Right cardiac atrium (tissue), 5 donors: Measurements from ENCODE around the gene TRIM38. TPM values are rescaled to one million over a fixed set of nuclear protein-coding genes. Genes with fewer than 3 reads are reported as not detected.

Experiments used
- polyA plus RNA-seq: library from polyadenylated mRNA; stranded (reverse); fragments of 200-250 nt; gene quantifications from one replicate; pipeline ENCODE4 v1.2.3, GENCODE V29; 2013
- total RNA-seq, 4 donors: library from RNA; stranded (reverse); fragmentation: NEBNext Ultra II Directional; extraction: Animal tissue kit (Norgen Biotek cat#: 25700); gene quantifications; one replicate each; pipeline ENCODE4 v1.2.1, GENCODE V29; 2021
- donor health status: healthy with polysubstance abuse.
- donor health status: DM: no; HTN: yes; CAD: no.
- donor health status: DM: no; HTN: no; CAD: no.
- donor health status: DM: no; HTN: yes; CAD: no; lungs with severe emphysema.
- donor health status: DM: yes; HTN: yes; CAD: no.

TRIM38 gene
- total and polyA plus RNA-seq, 5 donors = 2.7 to 4.7 (median 4.4) TPM

Other genes starting within 250 kb of the TRIM38 start
- gene SLC17A4, start 208.1 kb upstream of the TRIM38 start, total RNA-seq = not detected
- gene SLC17A4, start 208.1 kb upstream of the TRIM38 start, polyA plus RNA-seq = 0.02 TPM
- gene SLC17A1, start 130.8 kb upstream of the TRIM38 start, total RNA-seq = not detected
- gene SLC17A1, start 130.8 kb upstream of the TRIM38 start, polyA plus RNA-seq = not detected
- under 1 TPM in 1 of 4 donors, not detected in 3; 0.34 TPM for gene SLC17A3, start 88.6 kb upstream of the TRIM38 start, total RNA-seq
- not detected for gene SLC17A3, start 88.6 kb upstream of the TRIM38 start, polyA plus RNA-seq
- gene SLC17A2, start 32.1 kb upstream of the TRIM38 start, total RNA-seq = not detected
- gene SLC17A2, start 32.1 kb upstream of the TRIM38 start, polyA plus RNA-seq = not detected
- gene HFE, start 124.6 kb downstream of the TRIM38 start, total RNA-seq = 10 to 100 TPM in 1 of 4 donors, 1 to 10 TPM in 3; 4.3 to 13.2 (median 8.4) TPM
- gene HFE, start 124.6 kb downstream of the TRIM38 start, polyA plus RNA-seq = 5.3 TPM